ENCODE data around the gene IFNG. TPM values are rescaled to one million over a fixed set of nuclear protein-coding genes. Genes with fewer than 3 reads are reported as not detected.
"Not testable (repeated sequence)": the region's sequence is repeated elsewhere in the genome, so short reads cannot be mapped to it uniquely, and the experiment has no call there.

Gene IFNG
- total RNA-seq (ENCODE audit: low replicate concordance) = not detected in 2 replicates
- long read RNA-seq = 0 reads

- no peaks in the 10 kb centered on the region for H3K4me1 Mint-ChIP-seq (ENCODE audit: unreplicated experiment)
- H3K27ac Mint-ChIP-seq = no peak within 1 kb of the TSS
- no peaks in the 10 kb centered on the region for H3K9me3 Mint-ChIP-seq
- DNase-seq (ENCODE audit: extremely low spot score, unreplicated experiment) = no peak
- H3K27me3 Mint-ChIP-seq = peaks cover 7% of the 10 kb centered on the region
- TF ChIP-seq CTCF (conservative IDR thresholded peaks at IDR 0.05) = no peak
- no peaks in the 10 kb centered on the region for H3K36me3 Mint-ChIP-seq
- H3K4me3 Mint-ChIP-seq = no peak within 1 kb of the TSS
Measured at GRCh38 chr12:68159681-68160304, at the start of gene IFNG. Gene IFNG (minus strand): TSS chr12:68159740. CDS start chr12:68159615, 125 bp downstream.

GRCh38 chr12:68209048-68209728 lies 49.6 kb upstream of the IFNG start:
- H3K27ac Mint-ChIP-seq; H3K36me3 Mint-ChIP-seq; DNase-seq (ENCODE audit: extremely low spot score, unreplicated experiment); H3K27me3 Mint-ChIP-seq; H3K9me3 Mint-ChIP-seq; H3K4me3 Mint-ChIP-seq: not testable (repeated sequence)
- peaks cover 15% of the 10 kb centered on the region for H3K4me1 Mint-ChIP-seq (ENCODE audit: unreplicated experiment)

- TF ChIP-seq CTCF (conservative IDR thresholded peaks at IDR 0.05) = no peak
- DNase-seq (ENCODE audit: extremely low spot score, unreplicated experiment) = no peak
- Mint-ChIP-seq H3K27me3 (peaks cover 6% of the 10 kb centered on the region), H3K36me3 (no peaks in the 10 kb centered on the region), H3K9me3 (no peaks in the 10 kb centered on the region), H3K4me1 (ENCODE audit: unreplicated experiment) (peaks cover 15% of the 10 kb centered on the region), H3K4me3 (no peak overlapping the region), H3K27ac (no peak overlapping the region)
Measured at GRCh38 chr12:68207276-68207675, 47.7 kb upstream of the IFNG start.

- no peak for TF ChIP-seq CTCF (conservative IDR thresholded peaks at IDR 0.05)
- Mint-ChIP-seq H3K27me3 (peaks cover 3% of the 10 kb centered on the region), H3K36me3 (no peaks in the 10 kb centered on the region), H3K9me3 (no peaks in the 10 kb centered on the region), H3K27ac (no peak overlapping the region), H3K4me1 (ENCODE audit: unreplicated experiment) (peaks cover 15% of the 10 kb centered on the region), H3K4me3 (no peak overlapping the region)
- DNase-seq (ENCODE audit: extremely low spot score, unreplicated experiment) = no peak
Measured at GRCh38 chr12:68206446-68206845, 46.9 kb upstream of the IFNG start.

- Mint-ChIP-seq H3K27me3 (peaks cover 3% of the 10 kb centered on the region), H3K36me3 (no peaks in the 10 kb centered on the region), H3K9me3 (no peaks in the 10 kb centered on the region), H3K27ac (no peak overlapping the region), H3K4me3 (no peak overlapping the region), H3K4me1 (ENCODE audit: unreplicated experiment) (peaks cover 4% of the 10 kb centered on the region)
- DNase-seq (ENCODE audit: extremely low spot score, unreplicated experiment) = no peak
- no peak for TF ChIP-seq CTCF (conservative IDR thresholded peaks at IDR 0.05)
Measured at GRCh38 chr12:68203460-68203875, 43.9 kb upstream of the IFNG start.

- Mint-ChIP-seq H3K36me3 (no peaks in the 10 kb centered on the region), H3K27me3 (peaks cover 3% of the 10 kb centered on the region), H3K4me1 (ENCODE audit: unreplicated experiment) (no peaks in the 10 kb centered on the region), H3K9me3 (no peaks in the 10 kb centered on the region), H3K27ac (no peak overlapping the region), H3K4me3 (no peak overlapping the region)
- DNase-seq (ENCODE audit: extremely low spot score, unreplicated experiment) = no peak
- TF ChIP-seq CTCF (conservative IDR thresholded peaks at IDR 0.05) = no peak
Measured at GRCh38 chr12:68200854-68201253, 41.3 kb upstream of the IFNG start.
